IMR-90 (cell line): Measurements from ENCODE around the gene IGSF8. TPM values are rescaled to one million over a fixed set of nuclear protein-coding genes. Genes with fewer than 3 reads are reported as not detected.

Source experiments
- ATAC-seq: fragments of 200-7000 bp; cut with Tn5 transposase; 2 replicates; pipeline ENCODE4 v1.9.1; 2020; ENCODE audit warnings: low read depth, mild to moderate bottlenecking, moderate library complexity
- BruUV-seq: library from RNA; stranded (reverse); fragments of 400-500 nt; replicated peaks from 2 replicates; lab custom pipeline; 2021; lab: Mats Ljungman, UMichigan
- CTCF ChIA-PET: fragments of 300-600 bp; formaldehyde crosslinking; extraction: SDS; loops from one replicate; lab custom pipeline; 2021; ENCODE audit warnings: antibody characterized with exemption; lab: Yijun Ruan, JAX
- POLR2A ChIA-PET: fragments of 300-600 bp; sonication (Branson Sonifier 250); formaldehyde crosslinking; loops from one replicate; lab custom pipeline; 2022; ENCODE audit warnings: antibody characterized with exemption; ENCODE audit not compliant: unreplicated experiment; lab: Charles Lee
- DNase-seq: peaks from one replicate; pipeline ENCODE4 v3.0.0; 2013
- H2AFZ ChIP-seq: replicated peaks from 2 replicates; pipeline ENCODE3; 2013; ENCODE audit warnings: low read length, mild to moderate bottlenecking; ENCODE audit not compliant: poor library complexity
- H2AK5ac ChIP-seq: 2 replicates; pipeline ENCODE4 v1.6.1; 2013; ENCODE audit warnings: low read depth, low read length, inconsistent platforms
- H2AK9ac ChIP-seq: replicated peaks from 2 replicates; pipeline ENCODE3; 2013; ENCODE audit warnings: mild to moderate bottlenecking, low read depth, low read length, moderate library complexity; ENCODE audit not compliant: poor library complexity
- H2BK120ac ChIP-seq: 2 replicates; pipeline ENCODE4 v1.6.1; 2013; ENCODE audit warnings: low read depth, low read length, inconsistent platforms
- H2BK15ac ChIP-seq: 3 replicates; pipeline ENCODE4 v1.6.1; 2013; ENCODE audit warnings: low read depth, low read length, inconsistent platforms
- H2BK20ac ChIP-seq: 2 replicates; pipeline ENCODE4 v1.6.1; 2013; ENCODE audit warnings: low read depth, mild to moderate bottlenecking, inconsistent platforms, low read length, moderate library complexity
- H2BK5ac ChIP-seq: 2 replicates; pipeline ENCODE4 v1.6.1; 2013; ENCODE audit warnings: mild to moderate bottlenecking, low read depth, low read length, inconsistent platforms; ENCODE audit not compliant: poor library complexity, severe bottlenecking
- H3K14ac ChIP-seq: replicated peaks from 2 replicates; pipeline ENCODE4 v1.6.1; 2013; ENCODE audit warnings: low read depth, low read length, inconsistent platforms
- H3K18ac ChIP-seq: 2 replicates; pipeline ENCODE4 v1.6.1; 2013; ENCODE audit warnings: low read depth, low read length, control low read depth
- H3K23ac ChIP-seq: 2 replicates; pipeline ENCODE4 v1.6.1; 2013; ENCODE audit warnings: low read depth, low read length, inconsistent platforms
- H3K27ac ChIP-seq: 2 replicates; pipeline ENCODE4 v1.5.1; 2013; ENCODE audit warnings: mild to moderate bottlenecking, control low read depth, low read length; ENCODE audit not compliant: insufficient read depth
- H3K27me3 ChIP-seq: 2 replicates; pipeline ENCODE4 v1.6.1; 2013; ENCODE audit warnings: low read length; ENCODE audit not compliant: control insufficient read depth, insufficient read depth
- H3K36me3 ChIP-seq: 2 replicates; pipeline ENCODE4 v1.6.1; 2013; ENCODE audit warnings: low read length, mixed read lengths; ENCODE audit not compliant: control insufficient read depth, insufficient read depth
- H3K4ac ChIP-seq: 2 replicates; pipeline ENCODE4 v1.6.1; 2013; ENCODE audit warnings: low read depth, low read length, inconsistent platforms
- H3K4me1 ChIP-seq: 2 replicates; pipeline ENCODE4 v1.6.1; 2013; ENCODE audit warnings: low read length, mixed read lengths; ENCODE audit not compliant: control insufficient read depth, insufficient read depth
- H3K4me2 ChIP-seq: 2 replicates; pipeline ENCODE4 v1.6.1; 2013; ENCODE audit warnings: low read depth, mild to moderate bottlenecking, control low read depth, low read length, moderate library complexity
- H3K4me3 ChIP-seq: 2 replicates; pipeline ENCODE4 v1.5.1; 2013; ENCODE audit warnings: low read depth, mild to moderate bottlenecking, control low read depth, low read length, moderate library complexity; ENCODE audit not compliant: insufficient read depth
- H3K56ac ChIP-seq: 2 replicates; pipeline ENCODE4 v1.6.1; 2013; ENCODE audit warnings: low read length, inconsistent platforms; ENCODE audit not compliant: insufficient read depth; ENCODE audit errors: extremely low read depth
- H3K79me1 ChIP-seq, 2 experiments: 2 replicates each; pipeline ENCODE4 v1.6.1; 2013; ENCODE audit warnings: low read length in 2 of 2, inconsistent platforms in 1 of 2, low read depth in 1 of 2
- H3K9ac ChIP-seq: 2 replicates; pipeline ENCODE4 v1.6.1; 2013; ENCODE audit warnings: low read depth, low read length, control low read depth
- H3K9me1 ChIP-seq: 2 replicates; pipeline ENCODE4 v1.6.1; 2013; ENCODE audit warnings: low read length, inconsistent platforms; ENCODE audit not compliant: insufficient read depth
- H3K9me3 ChIP-seq: 2 replicates; pipeline ENCODE4 v1.6.1; 2013; ENCODE audit warnings: low read length; ENCODE audit not compliant: control insufficient read depth, insufficient read depth
- H4K20me1 ChIP-seq: 2 replicates; pipeline ENCODE4 v1.6.1; 2013; ENCODE audit warnings: low read length, inconsistent platforms; ENCODE audit not compliant: insufficient read depth
- H4K5ac ChIP-seq: 2 replicates; pipeline ENCODE4 v1.6.1; 2013; ENCODE audit warnings: mild to moderate bottlenecking, low read depth, low read length, control low read depth
- H4K8ac ChIP-seq, 2 experiments: 2 replicates each; pipeline ENCODE4 v1.6.1; 2013; ENCODE audit warnings: low read depth in 2 of 2, low read length in 2 of 2, control low read depth in 1 of 2, inconsistent platforms in 1 of 2
- H4K91ac ChIP-seq: 2 replicates; pipeline ENCODE4 v1.6.1; 2013; ENCODE audit warnings: low read depth, low read length, inconsistent platforms; ENCODE audit not compliant: insufficient read depth
- NFE2L2 ChIP-seq: fragments of 150-350 bp; IDR thresholded peaks from 2 replicates; pipeline ENCODE4 v1.6.1; 2016; ENCODE audit warnings: low read depth, mild to moderate bottlenecking, low read length
- RAD21 ChIP-seq: IDR thresholded peaks from 2 replicates; pipeline ENCODE4 v1.6.1; 2012; ENCODE audit warnings: low read length, improper control_type of control experiment
- WGBS, 2 experiments: methylation state at CpG; one replicate each; pipeline versions ENCODE4 v1.1.5 to v1.1.7; 2013; ENCODE audit warnings: missing lambda C conversion rate in 2 of 2; ENCODE audit not compliant: insufficient read length in 1 of 2; ENCODE audit errors: extremely low coverage in 2 of 2; 5-methylcytosine and 5-hydroxymethylcytosine counted together
- dilution Hi-C: fragments of 300-500 bp; cut with HindIII; formaldehyde crosslinking; loops from one replicate; pipeline ENCODE4 v1.14.3; 2018; ENCODE audit warnings: low sequenced_read_pairs; ENCODE audit not compliant: unreplicated experiment
- in situ Hi-C: fragments of 300-500 bp; cut with MboI; formaldehyde crosslinking; loops from 3 replicates; pipeline ENCODE4 v1.14.3; 2019; ENCODE audit warnings: low sequenced_read_pairs, inconsistent platforms, mixed read lengths
- intact Hi-C: fragments of 100-400 bp; cut with micrococcal nuclease; formaldehyde crosslinking; loops from 2 replicates; pipeline ENCODE4 v1.10.0; 2022
- polyA plus RNA-seq, 3 experiments: library from polyadenylated mRNA; depleted of rRNA; stranded (reverse); fragments of >200 nt; gene quantifications; 2 replicates each; pipeline ENCODE4 v1.2.3, GENCODE V29; 2012; ENCODE audit warnings: low replicate concordance in 1 of 3
- total RNA-seq: library from RNA; depleted of rRNA; stranded (reverse); fragments of >200 nt; gene quantifications from 2 replicates; pipeline ENCODE4 v1.2.3, GENCODE V29; 2012

IGSF8 gene
- total and polyA plus RNA-seq, 2 of the 4 experiments (the other 2 are of a cell fraction), result 8.8 to 25.2 TPM

GRCh38 chr1:160074865-160075264, 23.6 kb downstream of the IGSF8 start:
- ATAC-seq (no peak), DNase-seq (no peak)
- no peaks in the 10 kb centered on the region for H3K9me1 ChIP-seq
- WGBS, 2 experiments, result 40% methylated on average over 2 of the region's 4 CpGs; no CpG with 5 or more reads in 1 of the 2 experiments
- H2AK9ac ChIP-seq, result no peak overlapping the region
- no peak overlapping the region for H3K9ac ChIP-seq
- BruUV-seq, result no TSS peak
- H3K9me3 ChIP-seq, result no peaks in the 10 kb centered on the region; the same call in 1 of the 2 replicates
- in situ Hi-C loops (no loop called here), intact Hi-C loops (no loop called here), dilution Hi-C loops (no loop called here)
- ChIA-PET CTCF (interaction anchor here (2.0 kb wide), 1 partner anchor 11 kb away, joined by 7 read pairs; no protein-coding TSS in a partner anchor), POLR2A (no interaction called here)
- H4K91ac ChIP-seq, result no peak overlapping the region
- no peak overlapping the region for H2BK15ac ChIP-seq
- no peaks in the 10 kb centered on the region for H3K79me1 ChIP-seq
- no peak overlapping the region for H2BK5ac ChIP-seq
- H3K18ac ChIP-seq, result no peak overlapping the region
- H4K20me1 ChIP-seq, result no peaks in the 10 kb centered on the region
- no peak overlapping the region for H3K4ac ChIP-seq
- H4K5ac ChIP-seq, result no peak overlapping the region
- H3K56ac ChIP-seq, result no peak overlapping the region
- no peaks in the 10 kb centered on the region for H3K4me1 ChIP-seq
- H3K4me2 ChIP-seq, result no peak overlapping the region
- no peak overlapping the region for H2AFZ ChIP-seq
- peaks cover 48% of the 10 kb centered on the region for H3K27me3 ChIP-seq
- H3K27ac ChIP-seq, result no peak overlapping the region
- no peak overlapping the region for H2BK120ac ChIP-seq
- H3K14ac ChIP-seq, result no peak overlapping the region
- no peak overlapping the region for H3K23ac ChIP-seq
- no peak overlapping the region for H3K4me3 ChIP-seq
- H2AK5ac ChIP-seq, result no peak overlapping the region
- TF ChIP-seq NFE2L2 (no peak), RAD21 (no peak)
- H4K8ac ChIP-seq, result no peak overlapping the region
- H2BK20ac ChIP-seq, result no peak overlapping the region
- H3K36me3 ChIP-seq, result no peaks in the 10 kb centered on the region
